CD4-positive, alpha-beta T cell treated with Interleukin-21 for 1 hour (primary cell): ENCODE results near the gene EMX1.

ENCODE experiments used
- DNase-seq: peaks from one replicate; pipeline ENCODE4 v3.0.0-alpha.2; 2020

Gene EMX1

GRCh38 chr2:72983500-72984161, 66.3 kb downstream of the EMX1 start:
- no peak for DNase-seq

GRCh38 chr2:72984172-72984671, 66.9 kb downstream of the EMX1 start:
- no peak for DNase-seq
